ENCODE results near the gene PHLDA3.

Gene PHLDA3

DNA sequence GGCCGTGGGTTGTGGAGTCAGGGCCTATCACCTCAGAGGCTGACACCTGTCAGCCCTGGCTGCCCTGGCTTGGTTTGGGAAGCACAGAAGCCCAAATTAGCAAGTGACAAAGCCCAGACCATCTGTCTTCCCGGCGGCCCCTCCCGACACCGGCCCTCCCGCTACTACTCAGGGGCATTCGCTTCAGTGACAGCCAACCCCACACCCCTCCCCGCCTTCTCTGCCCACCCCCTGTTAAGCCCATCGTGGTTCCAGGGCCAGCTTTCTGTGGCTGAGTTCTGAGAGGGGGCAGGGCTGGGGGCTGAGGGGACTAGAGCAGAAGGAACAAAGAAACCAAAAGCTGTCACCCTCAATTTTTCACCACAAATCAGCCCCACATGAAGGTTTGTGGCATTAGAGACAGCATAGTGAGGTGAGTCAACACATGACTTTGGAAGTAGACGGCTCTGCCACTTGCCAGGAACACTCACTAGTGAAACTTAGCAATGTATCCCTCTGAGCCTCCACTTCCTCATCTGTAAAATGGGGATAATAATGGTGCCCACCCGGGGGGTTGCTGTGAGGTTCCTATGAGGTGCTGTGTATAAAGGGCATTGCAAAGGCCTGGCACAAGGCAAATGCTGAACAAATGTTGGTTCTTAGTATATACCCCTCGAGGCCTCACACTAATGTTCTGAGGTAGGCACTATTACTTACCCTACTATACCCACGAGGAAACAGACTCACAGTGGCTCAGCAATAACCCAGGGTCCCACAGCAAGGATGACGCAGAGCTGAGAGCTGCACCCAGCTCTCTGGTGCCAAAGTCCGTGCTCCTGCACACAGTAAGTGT, 42.3 kb downstream of the PHLDA3 start:
- DNase-seq, result no peak

DNA sequence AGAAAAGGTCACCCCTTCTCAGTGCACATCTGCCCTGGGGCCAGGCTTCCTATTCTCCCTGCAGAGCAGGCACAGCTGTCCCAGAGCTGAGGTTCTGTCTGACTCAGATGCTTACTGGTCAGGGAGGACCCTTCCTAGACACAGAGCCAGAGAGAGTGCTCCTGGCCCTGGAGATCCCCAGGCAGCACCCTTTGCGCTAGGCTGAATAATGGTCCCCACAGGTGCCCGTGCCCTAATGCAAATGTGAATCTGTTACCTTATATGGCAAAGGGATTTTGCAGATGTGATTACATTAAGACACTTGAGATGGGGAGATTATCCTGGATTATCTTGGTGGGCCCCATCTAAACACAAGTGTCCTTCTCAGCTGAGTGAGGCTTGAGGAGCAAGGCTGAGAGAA, 44.8 kb downstream of the PHLDA3 start:
- no peak for DNase-seq

GRCh38 chr1:201423655-201424054, 45.3 kb downstream of the PHLDA3 start:
- no peak for DNase-seq

GRCh38 chr1:201422436-201423030, 46.5 kb downstream of the PHLDA3 start:
- no peak for DNase-seq

- no peak for DNase-seq
Measured at GRCh38 chr1:201422026-201422425, 47.0 kb downstream of the PHLDA3 start.

DNA sequence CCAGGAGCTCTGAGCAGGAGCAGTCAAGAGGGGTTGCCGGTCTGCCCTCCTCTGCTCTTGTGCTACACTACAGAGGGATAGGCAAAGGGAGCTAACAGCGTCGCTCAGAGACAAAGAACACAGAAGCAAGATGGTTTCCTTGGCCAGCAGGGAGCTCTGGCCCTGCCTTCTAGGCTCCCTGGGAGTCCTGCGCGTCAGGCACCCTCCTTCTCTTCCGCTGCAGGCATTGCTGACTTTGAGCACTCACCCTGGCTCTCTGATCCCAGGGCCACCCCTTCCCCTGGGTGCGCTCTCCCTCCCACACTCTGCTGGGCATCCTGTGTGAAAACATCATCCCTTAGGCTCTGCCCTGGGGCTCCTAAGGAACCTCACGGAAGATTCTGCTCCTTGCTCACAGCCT, 47.9 kb downstream of the PHLDA3 start:
- no peak for DNase-seq

DNA sequence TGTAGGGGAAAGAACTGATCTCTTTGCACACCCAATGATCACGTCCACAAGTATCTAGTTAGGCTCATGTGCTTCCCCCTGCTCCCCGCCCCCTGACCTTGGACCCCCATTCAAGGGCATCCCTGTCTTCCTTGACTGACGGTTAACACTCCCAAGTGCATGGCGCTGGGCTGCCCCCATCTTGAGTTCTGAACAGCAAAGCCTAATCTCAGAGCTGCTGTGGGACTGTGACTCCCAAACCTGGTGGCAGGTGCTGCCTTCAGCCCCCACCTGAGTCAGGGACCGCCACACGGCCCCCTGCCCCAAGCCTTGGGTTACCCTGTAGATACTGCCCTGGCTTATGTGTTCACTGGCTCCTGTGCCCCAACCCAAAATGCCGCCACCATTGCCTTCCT, 48.4 kb downstream of the PHLDA3 start:
- no peak for DNase-seq

- no peak for DNase-seq
Measured at GRCh38 chr1:201419746-201420607, 49.0 kb downstream of the PHLDA3 start.

DNA sequence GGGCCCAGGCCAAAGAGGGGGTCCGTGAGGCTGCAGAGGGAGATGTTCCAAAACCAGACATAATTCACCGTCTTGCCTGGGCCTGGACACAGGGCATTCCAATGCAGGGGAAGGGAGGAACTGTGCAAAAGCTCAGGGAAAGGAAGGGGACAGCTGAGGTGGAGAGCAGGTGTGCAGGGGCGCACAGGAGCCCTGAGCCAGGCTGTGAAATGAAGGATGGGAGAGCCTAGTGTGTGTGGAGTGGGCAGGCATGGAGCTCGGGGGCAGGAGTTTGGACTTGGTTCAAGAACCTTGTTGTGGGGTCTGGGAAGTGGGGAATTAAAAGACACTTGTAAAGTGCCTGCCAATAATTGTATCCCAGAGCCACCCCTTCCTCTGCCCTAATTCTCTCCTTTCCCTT, 49.7 kb downstream of the PHLDA3 start:
- DNase-seq, result no peak

DNA sequence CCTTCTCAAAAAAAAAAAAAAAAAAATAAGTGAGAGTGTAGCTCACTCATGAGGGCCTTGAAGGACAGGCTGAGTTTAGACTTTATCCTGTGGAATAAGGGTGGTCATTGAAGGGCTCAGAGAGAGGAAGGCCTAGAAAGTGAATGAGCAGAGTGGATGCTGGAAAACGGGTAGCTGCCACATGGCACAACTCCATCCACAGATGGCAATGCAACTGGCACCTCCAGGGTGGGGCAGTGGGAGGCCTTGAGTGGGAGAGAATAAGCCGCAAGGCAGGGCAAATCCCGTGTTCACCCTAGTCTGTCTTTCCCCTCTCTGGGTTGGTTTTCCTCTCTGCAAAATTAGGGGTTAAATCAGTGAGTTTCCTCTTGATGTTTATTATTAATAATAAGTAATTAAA, 50.5 kb downstream of the PHLDA3 start:
- DNase-seq, result no peak
